Measurements from ENCODE around the gene SIRT1.
"Not testable (repeated sequence)": the region's sequence is repeated elsewhere in the genome, so short reads cannot be mapped to it uniquely, and the experiment has no call there.

Gene SIRT1

GRCh38 chr10:67884313-67884841 lies at the start of gene SIRT1:
Gene SIRT1, plus strand, starts transcription at chr10:67884656. Its CDS starts 66 bp downstream, at chr10:67884722.
- DNase-seq: peak; percentile 87 to 91

- not testable (repeated sequence) for DNase-seq
These were observed 48.7 kb upstream of the SIRT1 start for GRCh38 chr10:67835541-67836394.

- no peak for DNase-seq
These were observed 48.0 kb upstream of the SIRT1 start for GRCh38 chr10:67836488-67836887.

GRCh38 chr10:67836972-67837371 lies 47.5 kb upstream of the SIRT1 start:
- DNase-seq: no peak

- DNase-seq: no peak
These were observed 46.7 kb upstream of the SIRT1 start, which contains the start of gene DNAJC12 for GRCh38 chr10:67837541-67838314. Gene DNAJC12, minus strand, starts transcription at chr10:67838188. Its CDS starts 177 bp downstream, at chr10:67838011.

- not testable (repeated sequence) for DNase-seq
These were observed 44.9 kb upstream of the SIRT1 start for GRCh38 chr10:67839511-67839910.

- no peak for DNase-seq
These were observed 44.5 kb upstream of the SIRT1 start for GRCh38 chr10:67839951-67840350.

- DNase-seq: no peak
These were observed 42.7 kb upstream of the SIRT1 start for GRCh38 chr10:67841737-67842136.

GRCh38 chr10:67843284-67843683 lies 41.2 kb upstream of the SIRT1 start:
- no peak for DNase-seq

- DNase-seq: peak; percentile 75 to 92
These were observed 35.0 kb upstream of the SIRT1 start for GRCh38 chr10:67849331-67850011.

GRCh38 chr10:67851186-67851585 lies 33.3 kb upstream of the SIRT1 start:
- no peak for DNase-seq

- no peak for DNase-seq
These were observed 31.7 kb upstream of the SIRT1 start for GRCh38 chr10:67852761-67853160.

GRCh38 chr10:67853512-67853911 lies 30.9 kb upstream of the SIRT1 start:
- DNase-seq: no peak

- no peak for DNase-seq
These were observed 25.5 kb upstream of the SIRT1 start for GRCh38 chr10:67858971-67859370.

GRCh38 chr10:67861750-67862432 lies 22.6 kb upstream of the SIRT1 start:
- DNase-seq: no peak

GRCh38 chr10:67863094-67863493 lies 21.4 kb upstream of the SIRT1 start:
- no peak for DNase-seq

GRCh38 chr10:67864607-67865371 lies 19.7 kb upstream of the SIRT1 start:
- DNase-seq: no peak

GRCh38 chr10:67868132-67868531 lies 16.3 kb upstream of the SIRT1 start:
- DNase-seq: no peak

GRCh38 chr10:67869996-67870395 lies 14.5 kb upstream of the SIRT1 start:
- DNase-seq: no peak

GRCh38 chr10:67875340-67876238 lies 8.9 kb upstream of the SIRT1 start:
- DNase-seq: no peak
